ENCODE data around the gene TTC39C. TPM values are rescaled to one million over a fixed set of nuclear protein-coding genes. Genes with fewer than 3 reads are reported as not detected.

Gene TTC39C
- total RNA-seq, 1 donor, result 17.2 TPM

DNA sequence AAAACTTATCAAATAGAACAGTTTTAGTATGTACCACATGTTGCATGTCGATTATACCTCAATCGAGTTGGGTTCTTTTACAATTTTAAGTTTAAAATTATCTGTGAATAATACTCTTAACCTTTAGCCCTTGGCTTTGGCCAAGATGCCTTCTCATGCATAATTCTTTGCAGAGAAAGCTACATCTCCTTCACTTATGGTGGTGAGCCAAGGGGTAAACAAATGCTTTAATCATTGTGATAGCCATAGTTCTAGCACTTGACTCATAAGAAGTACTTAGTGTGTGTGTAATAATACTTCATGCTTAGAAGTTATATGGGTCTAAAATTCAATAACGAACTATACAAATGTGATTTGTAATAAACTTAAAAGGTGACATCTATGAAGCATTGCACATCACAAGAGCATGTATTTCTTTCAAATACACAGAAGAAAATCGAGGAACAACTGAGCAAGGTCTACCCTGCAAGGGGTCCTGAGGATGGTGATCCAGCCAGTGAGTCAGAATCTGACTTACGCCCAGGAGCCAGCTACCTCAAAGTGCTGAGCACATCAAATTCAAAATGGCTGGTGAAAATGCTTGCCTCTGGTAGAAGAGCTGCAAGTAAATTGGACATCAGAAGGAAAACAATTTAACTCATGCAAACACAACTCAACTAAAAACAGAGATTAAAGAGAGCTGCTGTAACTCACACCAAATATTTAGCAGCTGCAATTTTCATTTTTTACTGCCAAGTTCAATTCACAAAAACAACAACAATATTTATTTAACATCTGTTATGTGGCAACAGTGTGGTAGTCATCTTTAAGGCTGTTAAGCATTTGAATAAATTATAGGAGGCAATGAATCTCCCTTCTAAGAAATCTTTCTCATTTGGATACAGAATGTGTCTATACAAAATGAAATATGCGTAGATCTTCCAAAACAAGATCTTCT is 23.8 kb upstream of the TTC39C start:
- no peak for DNase-seq (ENCODE audit: low read depth in 2 of 3, low spot score in 2 of 3)

DNA sequence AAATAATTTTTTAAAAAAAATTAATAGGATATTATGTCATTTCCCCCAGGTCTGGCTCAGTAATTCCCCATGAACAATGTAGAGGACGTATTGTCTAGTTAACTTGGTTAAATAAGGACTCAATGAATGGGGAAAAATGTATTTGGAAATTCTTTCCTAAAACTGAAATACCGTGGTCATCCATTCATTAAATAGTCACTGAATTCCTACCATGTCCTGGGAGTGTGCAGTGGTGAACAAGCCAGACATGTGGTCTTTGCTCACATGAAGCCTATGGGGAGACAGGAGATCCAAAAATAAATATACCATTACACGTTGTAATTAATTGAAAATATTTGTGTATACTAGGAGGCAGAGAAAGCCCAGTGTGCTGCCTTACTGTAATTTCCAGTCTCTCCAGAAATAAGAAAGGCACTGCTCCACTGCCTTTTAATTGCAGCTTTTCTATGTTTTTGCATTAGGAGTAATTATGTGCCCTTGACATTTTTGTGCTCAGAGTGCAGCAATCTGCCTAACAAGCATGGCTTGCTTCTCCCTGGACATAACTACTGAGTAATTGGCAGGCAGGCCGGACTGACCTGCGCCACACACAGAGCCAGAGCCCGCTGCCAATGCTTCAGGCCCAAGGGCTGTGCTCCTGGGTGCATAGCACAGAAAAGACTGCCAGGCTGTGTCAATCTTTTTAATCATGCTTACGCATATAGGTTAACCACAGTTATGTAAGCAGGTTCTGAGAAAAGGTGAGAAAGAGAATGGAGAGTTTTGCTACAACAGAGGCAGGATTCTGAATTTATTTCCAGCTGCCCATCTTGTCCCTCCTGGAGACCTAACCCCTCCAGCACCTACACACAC is 22.2 kb upstream of the TTC39C start:
- no peak for DNase-seq (ENCODE audit: low read depth in 2 of 3, low spot score in 2 of 3)

DNA sequence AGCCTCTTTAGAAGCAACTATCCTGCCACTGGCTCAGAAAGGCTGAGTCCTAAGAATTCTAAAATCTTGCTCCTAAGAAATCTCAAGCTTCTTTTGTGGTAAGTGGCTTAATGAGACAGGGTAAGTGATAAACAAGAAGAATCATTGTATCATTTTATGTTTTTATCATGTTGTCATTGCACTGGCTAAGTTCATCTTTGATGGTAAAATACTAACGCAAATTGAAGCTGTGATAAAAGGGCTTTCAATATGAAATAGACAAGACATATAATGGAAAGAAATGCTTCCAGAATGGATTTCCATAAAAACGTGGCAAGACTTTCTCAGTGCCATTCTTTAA is 21.6 kb upstream of the TTC39C start:
- no peak for DNase-seq (ENCODE audit: low read depth in 2 of 3, low spot score in 2 of 3)

DNA sequence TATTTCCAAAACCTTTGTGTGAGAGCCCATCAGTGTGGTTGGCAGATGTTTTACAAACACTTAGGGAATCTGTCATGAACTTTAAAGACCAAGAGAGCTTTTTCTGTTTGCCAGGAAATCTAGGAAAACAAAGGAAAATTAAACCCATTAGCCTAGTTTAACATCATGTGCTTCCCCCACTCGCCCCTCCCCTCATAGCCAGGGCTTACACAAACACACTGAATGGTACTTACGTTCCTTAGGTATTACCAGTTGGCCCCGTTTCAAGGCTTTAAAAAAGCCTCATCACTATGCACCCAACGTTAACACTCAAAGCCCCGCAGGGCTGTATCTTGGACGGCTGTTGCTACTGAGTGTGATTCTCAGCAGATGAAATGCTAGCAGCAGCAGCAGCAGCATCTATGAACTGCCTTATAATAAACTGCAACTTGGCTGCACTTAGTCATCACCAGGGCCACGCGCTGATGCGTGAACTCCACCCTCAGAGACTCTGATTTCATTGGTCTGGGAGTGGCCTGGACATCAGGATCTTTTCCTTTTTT is 20.1 kb upstream of the TTC39C start:
- DNase-seq (ENCODE audit: low read depth in 2 of 3, low spot score in 2 of 3), result no peak

DNA sequence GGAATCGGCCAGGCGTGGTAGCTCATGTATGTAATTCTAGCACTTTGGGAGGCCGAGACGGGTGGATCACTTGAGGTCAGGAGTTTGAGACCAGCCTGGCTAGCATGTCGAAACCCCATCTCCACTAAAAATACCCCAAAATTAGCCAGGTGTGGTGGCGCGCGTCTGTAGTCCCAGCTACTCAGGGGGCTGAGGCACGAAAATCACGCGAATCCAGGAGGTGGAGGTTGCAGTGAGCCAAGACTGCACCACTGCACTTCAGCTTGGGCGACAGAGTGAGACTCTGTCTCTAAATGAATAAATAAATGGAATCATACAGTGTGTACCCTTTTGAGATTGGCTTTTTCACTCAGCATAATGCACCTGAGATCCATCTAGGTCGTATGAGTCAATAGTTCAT is 19.4 kb upstream of the TTC39C start:
- no peak for DNase-seq (ENCODE audit: low read depth in 2 of 3, low spot score in 2 of 3)

DNA sequence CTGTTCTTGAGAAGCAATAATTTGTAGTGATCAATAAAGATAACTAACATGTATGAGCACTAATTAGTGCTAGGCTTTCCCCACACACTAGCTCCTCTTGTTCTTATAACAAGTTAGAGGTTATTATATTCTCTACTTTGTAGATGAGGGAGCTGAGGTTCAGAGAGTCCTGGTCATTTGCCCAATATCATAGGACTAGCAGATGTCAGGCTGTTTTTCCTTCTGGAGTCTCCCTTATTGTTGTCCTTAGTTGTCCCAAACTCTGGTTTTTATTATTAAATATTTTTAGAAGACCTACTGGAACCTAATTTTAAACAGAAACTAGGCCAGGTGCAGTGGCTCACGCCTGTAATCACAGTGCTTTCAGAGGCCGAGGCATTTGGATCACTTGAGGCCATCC is 16.5 kb upstream of the TTC39C start:
- DNase-seq (ENCODE audit: low read depth in 2 of 3, low spot score in 2 of 3), result no peak

DNA sequence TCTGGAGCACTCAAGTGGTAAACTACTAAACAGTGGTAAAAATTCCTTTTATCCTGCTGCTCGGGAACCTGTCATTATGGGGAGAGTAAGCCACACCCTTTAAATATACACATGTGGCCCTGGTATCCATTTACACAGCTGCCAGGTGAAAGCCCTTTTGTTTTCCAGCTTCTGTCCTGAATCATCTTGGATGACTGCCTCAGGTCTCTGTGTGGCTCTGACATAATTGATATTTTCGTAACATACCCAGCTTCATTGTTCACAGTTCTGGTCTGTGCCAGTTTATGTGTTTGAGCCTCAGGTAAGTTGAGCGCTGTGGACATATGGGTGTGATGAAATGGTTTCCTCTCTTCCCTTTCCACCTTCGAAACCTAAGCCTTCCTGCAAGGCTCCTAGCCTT is 15.7 kb upstream of the TTC39C start:
- DNase-seq (ENCODE audit: low read depth in 2 of 3, low spot score in 2 of 3), result no peak

DNA sequence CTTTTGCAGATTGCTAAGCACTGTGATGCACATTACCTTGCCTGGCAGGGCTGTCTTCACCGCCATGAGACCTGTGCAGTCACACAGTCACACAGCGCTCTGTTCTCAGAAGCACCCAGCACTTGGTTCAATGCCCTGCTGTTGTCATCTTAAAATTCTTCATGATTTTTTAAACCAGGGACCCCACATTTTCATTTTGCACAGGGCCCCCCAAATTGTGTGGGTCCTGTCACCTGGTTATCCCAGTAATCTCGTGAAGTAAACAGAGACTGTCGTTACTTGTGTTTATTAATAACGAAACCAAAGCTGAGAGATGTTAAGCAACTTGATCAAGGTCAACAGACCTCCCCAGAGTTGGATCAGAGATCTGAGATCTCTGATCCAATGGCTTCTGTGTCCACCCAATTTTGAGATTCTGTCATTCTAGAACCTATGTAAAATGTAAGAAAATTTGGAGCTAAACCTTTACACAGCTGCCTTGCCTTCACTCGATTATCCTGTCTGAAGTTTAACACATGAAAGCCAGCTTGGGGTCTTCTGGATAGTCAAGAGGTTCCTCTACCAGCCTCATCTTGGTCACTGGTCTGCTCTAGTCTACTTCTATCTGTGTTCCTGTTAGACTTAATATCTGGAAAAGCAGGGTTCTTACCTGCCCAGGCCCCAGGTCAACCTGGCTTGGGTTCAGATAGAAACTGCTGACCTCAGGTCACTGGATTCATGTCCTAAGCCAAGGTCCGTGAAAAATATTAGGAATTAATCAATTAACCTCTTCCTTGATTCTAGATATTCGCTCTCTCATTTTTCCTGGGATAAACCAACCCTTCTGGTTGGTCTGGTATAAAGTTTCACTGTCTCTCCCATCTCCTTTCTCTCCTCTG is 13.7 kb upstream of the TTC39C start:
- DNase-seq (ENCODE audit: low read depth in 2 of 3, low spot score in 2 of 3), result no peak

DNA sequence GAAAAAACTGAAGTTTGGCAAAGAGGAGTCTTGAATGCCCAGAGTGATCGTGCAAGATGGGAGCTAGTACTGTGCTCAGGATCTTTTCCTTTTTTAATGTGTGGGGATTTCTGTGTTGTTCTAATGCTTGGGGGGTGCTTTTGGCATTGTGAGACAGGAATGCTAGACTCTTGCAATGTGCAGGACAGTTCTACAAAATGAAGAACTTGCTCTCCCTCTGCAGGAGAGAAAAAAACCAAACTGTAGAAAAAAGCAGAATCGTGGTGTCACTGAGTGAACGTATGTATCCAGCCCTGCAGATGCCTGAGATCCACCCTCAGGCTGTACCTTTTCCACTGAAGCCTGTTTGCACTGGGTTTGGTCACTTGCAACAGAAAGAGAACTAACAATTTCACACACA is 12.1 kb upstream of the TTC39C start:
- DNase-seq (ENCODE audit: low read depth in 2 of 3, low spot score in 2 of 3), result peak in 1 of 3 donors; percentile 32

DNA sequence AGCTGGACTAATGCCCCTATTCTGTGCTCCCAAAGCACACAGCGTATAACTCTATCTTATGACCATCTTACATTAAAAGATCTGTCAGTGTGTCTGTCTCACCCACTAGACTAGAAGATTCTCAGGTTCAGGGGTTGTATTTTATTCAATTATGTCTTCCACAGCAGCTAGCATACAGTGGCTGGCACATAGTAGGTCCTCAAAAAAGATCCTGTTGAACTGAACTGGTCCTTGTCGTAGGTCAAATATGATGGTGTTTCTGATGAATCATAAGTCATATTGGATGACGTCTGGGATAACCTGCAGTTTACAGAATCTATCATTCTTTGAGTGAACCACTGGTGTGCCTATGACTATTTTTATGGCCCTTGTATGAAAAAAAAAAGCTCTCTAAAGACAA is 11.3 kb upstream of the TTC39C start:
- DNase-seq (ENCODE audit: low read depth in 2 of 3, low spot score in 2 of 3), result no peak

DNA sequence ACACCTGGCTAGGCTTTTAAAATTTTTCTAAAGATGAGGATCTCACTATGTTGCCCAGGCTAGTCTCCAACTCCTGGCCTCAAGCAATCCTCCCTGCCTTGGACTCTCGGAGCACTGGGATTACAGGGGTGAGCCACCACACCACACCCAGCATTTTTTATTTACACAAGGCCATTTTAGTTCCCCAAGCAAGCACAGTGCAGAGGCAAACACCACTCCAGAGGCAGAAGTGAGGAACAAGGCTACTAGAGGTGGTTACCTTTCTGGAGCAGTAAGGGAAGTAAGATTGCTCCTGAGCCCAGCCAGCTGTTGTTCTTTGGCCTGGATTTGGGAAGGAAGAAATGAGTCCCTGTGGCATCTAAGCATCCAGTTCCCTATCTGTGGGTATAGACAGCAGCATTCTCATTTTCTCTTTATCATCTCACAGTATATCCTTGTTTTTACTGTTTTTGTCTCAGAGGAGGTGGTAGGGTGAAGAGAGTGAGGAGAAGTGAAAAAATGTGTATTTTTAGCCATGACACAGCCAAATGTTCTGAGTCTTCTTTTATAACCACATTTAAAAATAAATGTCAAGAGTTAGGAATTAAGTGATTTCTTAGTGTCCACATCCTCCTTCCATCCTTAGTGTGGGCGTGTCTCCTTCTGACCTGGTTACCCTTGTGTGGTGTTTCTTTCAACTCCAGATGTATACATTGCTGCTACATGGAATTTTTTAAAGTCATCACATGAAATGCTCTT is 10.5 kb upstream of the TTC39C start:
- no peak for DNase-seq (ENCODE audit: low read depth in 2 of 3, low spot score in 2 of 3)

DNA sequence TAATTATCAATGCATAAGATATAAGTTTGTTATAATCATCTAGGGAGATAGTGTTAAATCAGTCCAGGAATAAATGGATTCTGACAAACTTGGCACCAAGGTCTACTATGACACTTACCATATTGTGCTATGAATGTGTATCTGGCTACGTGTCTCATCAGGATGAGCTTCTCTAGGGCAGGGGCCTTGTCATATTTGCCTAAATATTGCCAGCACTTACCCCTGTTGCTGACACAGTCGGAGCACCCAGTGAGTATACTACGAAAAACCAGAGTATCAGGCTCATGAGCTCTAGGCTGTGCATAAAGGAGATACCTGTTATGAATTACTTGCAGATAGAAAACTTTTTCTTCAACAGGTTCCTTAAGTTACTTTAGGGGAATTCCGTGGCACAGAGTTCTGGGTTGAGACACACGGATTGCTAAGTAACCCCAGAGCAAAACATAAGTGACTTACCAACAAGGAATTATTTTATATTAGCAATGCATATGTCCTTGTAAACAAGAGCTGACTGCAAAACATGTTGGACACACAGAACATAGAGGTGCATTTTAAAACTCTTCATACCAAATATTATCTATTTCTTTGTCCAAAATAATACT is 7.7 kb upstream of the TTC39C start:
- no peak for DNase-seq (ENCODE audit: low read depth in 2 of 3, low spot score in 2 of 3)

DNA sequence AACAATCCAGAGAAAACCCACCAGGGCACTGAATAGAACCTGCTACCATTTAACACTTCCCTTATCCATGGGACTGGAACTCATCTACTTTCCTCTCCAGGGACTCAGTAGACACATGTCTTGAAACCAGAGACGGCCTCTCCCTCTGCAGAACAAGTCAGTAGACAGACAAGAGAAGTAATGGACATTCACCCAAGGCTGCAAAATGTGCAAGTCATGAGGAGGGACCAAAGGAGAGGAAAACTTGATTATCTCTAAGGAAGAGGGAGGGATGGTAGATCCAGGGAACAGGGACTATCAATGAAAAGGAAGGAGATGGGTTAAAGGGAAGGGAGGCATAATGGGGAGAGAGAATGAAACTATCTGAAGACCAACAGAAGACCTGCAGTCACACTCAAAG is 5.3 kb upstream of the TTC39C start:
- DNase-seq (ENCODE audit: low read depth in 2 of 3, low spot score in 2 of 3), result no peak

DNA sequence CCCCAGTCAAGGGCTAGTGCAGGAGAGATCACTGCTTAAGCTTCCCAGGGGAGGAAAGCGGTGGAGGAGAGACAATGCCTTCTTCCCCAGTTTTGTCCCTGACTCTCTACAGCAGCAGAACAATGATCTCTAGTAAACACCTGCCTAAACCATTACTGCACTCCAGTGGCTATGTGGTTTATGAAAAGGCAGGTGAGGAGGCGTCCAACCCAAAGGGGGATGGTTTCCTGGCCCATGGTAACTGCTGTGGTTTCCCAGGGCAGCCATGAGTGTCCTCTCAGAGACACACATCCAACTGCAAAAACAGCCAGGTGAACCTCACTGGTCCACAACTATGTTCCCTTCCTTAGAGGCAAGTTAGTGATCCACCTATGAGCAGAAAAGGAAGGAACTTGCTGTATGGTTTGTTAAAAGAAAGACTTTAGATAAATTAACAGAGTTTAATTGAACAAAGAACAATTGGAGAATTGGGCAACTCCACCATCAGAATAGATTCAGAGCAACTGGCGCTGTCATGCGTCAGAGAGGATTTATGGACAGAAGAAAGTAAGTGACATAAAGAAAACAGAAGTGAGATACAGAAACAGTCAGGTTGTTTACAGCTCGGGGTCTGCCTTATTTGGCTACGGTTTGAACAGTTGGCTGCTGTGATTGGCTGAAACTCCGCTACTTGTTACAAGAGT is 4.8 kb upstream of the TTC39C start:
- DNase-seq (ENCODE audit: low read depth in 2 of 3, low spot score in 2 of 3), result no peak

DNA sequence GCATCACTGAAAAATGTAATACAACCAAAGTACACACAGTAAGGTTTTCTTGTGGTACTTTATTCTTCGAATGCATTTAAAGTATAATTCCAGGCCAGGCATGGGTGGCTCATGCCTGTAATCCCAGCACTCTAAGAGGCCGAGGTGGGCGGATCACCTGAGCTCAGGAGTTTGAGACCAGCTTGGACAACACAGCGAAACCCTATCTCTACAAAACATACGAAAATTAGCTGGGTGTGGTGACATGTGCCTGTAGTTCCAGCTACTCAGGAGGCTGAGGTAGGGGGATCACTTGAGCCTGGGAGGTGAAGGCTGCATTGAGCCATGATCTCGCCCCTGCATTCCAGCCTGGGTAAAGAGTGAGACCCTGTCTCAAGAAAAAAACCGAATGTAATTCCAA is 3.9 kb upstream of the TTC39C start:
- no peak for DNase-seq (ENCODE audit: low read depth in 2 of 3, low spot score in 2 of 3)

DNA sequence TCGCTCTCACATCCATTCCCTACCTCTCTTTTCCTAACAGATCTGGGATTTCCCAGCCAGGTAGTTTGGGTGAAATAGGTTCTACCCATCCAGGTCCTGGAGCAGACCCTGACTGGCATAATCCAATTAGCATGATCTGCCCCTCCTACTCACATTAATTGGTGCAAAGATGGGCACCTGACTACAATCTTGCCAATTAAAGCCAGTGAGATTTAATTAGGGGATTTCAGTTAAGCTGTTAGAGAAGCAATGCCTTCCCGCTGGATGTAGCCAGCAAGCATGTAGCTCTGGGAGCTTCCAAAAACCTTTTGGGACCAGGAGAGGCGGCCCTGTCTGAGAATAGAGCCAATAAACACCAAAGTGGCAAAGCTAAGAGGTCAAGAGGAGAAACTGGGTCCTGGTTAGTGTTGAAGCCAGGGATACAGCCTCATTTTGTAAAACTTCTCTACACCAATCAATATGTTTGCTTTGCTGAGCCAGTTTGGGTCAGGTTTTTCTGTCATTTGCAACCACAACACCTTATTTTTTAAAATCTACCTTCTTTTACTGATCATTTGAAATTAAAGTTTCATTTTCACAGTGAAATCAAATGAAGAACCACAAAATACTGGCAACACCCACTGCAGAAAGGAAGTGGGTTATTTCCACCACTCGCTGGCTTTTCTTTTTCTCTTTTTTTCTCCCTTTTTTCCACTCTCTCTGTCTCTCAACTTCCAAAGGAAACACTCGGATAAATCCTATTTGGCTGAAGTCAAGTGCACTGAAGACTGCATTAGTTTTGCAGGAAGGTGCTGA is 3.2 kb upstream of the TTC39C start:
- peak in 1 of 3 donors; percentile 26 for DNase-seq (ENCODE audit: low read depth in 2 of 3, low spot score in 2 of 3)

DNA sequence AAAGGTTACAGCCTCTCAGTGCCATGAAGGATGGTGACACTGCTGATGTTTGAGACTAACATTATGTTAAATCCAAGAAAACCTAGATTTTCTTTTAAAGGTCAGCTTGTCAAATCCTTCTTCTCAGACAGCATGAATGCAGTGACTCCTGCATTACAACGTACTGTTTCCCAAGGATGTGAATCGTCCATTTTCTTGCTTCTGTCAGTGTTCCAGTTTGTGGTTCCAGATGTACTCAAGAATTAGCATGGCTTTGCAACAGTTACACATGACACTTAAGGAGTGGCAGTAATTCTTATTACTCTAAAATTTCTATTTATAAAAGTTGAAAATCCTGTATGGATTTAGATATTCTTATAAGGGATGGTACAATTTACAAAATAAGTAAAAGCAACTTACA is 1.5 kb upstream of the TTC39C start:
- DNase-seq (ENCODE audit: low read depth in 2 of 3, low spot score in 2 of 3), result no peak

DNA sequence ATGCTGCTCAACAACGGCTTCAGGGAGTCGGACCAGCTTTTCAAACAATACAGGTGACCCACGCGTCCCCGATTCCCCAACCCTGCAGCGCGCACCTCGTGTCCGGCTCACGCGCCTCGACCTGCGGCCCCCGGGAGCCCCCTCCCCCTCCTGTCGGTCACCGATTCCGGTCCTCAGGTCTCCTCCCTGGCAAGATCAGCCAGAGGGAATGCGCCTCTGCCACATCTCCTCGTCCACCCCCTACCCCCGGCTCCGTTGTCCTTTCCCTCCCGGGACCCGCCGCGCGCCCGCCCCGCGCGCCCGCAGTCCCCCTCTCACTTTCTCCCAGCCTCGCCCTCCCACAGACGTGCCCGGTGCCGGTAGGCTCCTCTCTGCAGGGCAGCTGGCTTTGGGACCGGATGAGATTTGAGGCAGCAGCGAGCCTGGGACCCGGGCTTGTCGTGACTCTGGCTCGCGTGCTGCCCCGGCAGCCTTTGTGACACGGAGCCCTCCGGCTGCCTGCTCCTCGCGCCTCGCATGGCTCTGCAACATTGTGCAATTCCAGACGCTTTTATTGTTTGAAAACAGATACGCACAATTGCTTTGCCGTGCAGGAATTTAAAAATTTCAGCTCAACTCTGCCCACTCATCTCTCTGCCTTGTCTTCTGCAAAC is 558 bp downstream of the TTC39C start:
- peak in 2 of 3 donors; percentile 29 to 48 for DNase-seq (ENCODE audit: low read depth in 2 of 3, low spot score in 2 of 3)

All from hematopoietic multipotent progenitor cell (in vitro differentiated cells).